CD14-positive monocyte (primary cell): ENCODE results near the gene TUBA4A. TPM values are rescaled to one million over a fixed set of nuclear protein-coding genes. Genes with fewer than 3 reads are reported as not detected.

Source experiments
- DNase-seq, 3 donors: peaks; one replicate each; pipeline ENCODE4 v3.0.0-alpha.2; 2011 to 2022
- H2AFZ ChIP-seq: 2 replicates; pipeline ENCODE4 v1.6.0; 2012; ENCODE audit warnings: mild to moderate bottlenecking, low read depth, low read length, inconsistent platforms; ENCODE audit not compliant: insufficient read depth, poor library complexity, severe bottlenecking
- H3K27ac ChIP-seq, 2 donors: 1 replicate in 1 of 2; 2 replicates in 1 of 2; pipeline ENCODE4 v1.5.1; 2012 to 2013; ENCODE audit warnings: low read length in 2 of 2, control low read depth in 1 of 2, inconsistent platforms in 1 of 2, low read depth in 1 of 2, mild to moderate bottlenecking in 1 of 2
- H3K27me3 ChIP-seq, 2 donors: one replicate each; pipeline versions ENCODE4 v1.6.0 to v1.6.1; 2011 to 2013; ENCODE audit warnings: low read length in 2 of 2; ENCODE audit not compliant: control insufficient read depth in 2 of 2, insufficient read depth in 2 of 2
- H3K36me3 ChIP-seq, 2 donors: replicated peaks in 1 of 2; 1 replicate in 1 of 2; 2 replicates in 1 of 2; pipeline versions ENCODE4 v1.5.1 to v1.6.1; 2012 to 2013; ENCODE audit warnings: low read length in 2 of 2, control low read depth in 1 of 2, inconsistent platforms in 1 of 2, mild to moderate bottlenecking in 1 of 2; ENCODE audit not compliant: insufficient read depth in 2 of 2, control insufficient read depth in 1 of 2
- H3K4me1 ChIP-seq, 2 donors: 1 replicate in 1 of 2; 2 replicates in 1 of 2; pipeline versions ENCODE4 v1.5.1 to v1.6.1; 2012 to 2013; ENCODE audit warnings: low read length in 2 of 2, control low read depth in 1 of 2, inconsistent platforms in 1 of 2, mild to moderate bottlenecking in 1 of 2, moderate library complexity in 1 of 2; ENCODE audit not compliant: insufficient read depth in 2 of 2, control insufficient read depth in 1 of 2
- H3K4me2 ChIP-seq: replicated peaks from 2 replicates; pipeline ENCODE3; 2012; ENCODE audit warnings: low read length, moderate library complexity, mild to moderate bottlenecking; ENCODE audit not compliant: poor library complexity, severe bottlenecking; ENCODE audit errors: extremely low read depth
- H3K4me3 ChIP-seq, 3 experiments: fragments of 200-600 bp in 1 of 3; sonication (generic) in 1 of 3; replicated peaks in 1 of 3; 1 replicate in 2 of 3; 2 replicates in 1 of 3; pipeline ENCODE4 v1.5.1; 2011 to 2013; ENCODE audit warnings: low read length in 3 of 3, mild to moderate bottlenecking in 3 of 3, control low read depth in 2 of 3, low read depth in 2 of 3, inconsistent platforms in 1 of 3, moderate library complexity in 1 of 3
- H3K79me2 ChIP-seq: 2 replicates; pipeline ENCODE4 v1.6.0; 2012; ENCODE audit warnings: mild to moderate bottlenecking, control low read depth, inconsistent platforms, low read length, moderate library complexity; ENCODE audit not compliant: insufficient read depth
- H3K9ac ChIP-seq: 2 replicates; pipeline ENCODE4 v1.6.0; 2017; ENCODE audit warnings: low read length, mild to moderate bottlenecking; ENCODE audit not compliant: insufficient read depth, poor library complexity, severe bottlenecking
- H3K9me3 ChIP-seq, 2 donors: replicated peaks in 1 of 2; 1 replicate in 1 of 2; 2 replicates in 1 of 2; pipeline versions ENCODE4 v1.5.1 to v1.6.1; 2012 to 2013; ENCODE audit warnings: low read length in 2 of 2, control low read depth in 1 of 2; ENCODE audit not compliant: control insufficient read depth in 1 of 2, insufficient read depth in 1 of 2
- H4K20me1 ChIP-seq: 2 replicates; pipeline ENCODE4 v1.6.0; 2012; ENCODE audit warnings: mild to moderate bottlenecking, low read length, control low read depth, moderate library complexity; ENCODE audit not compliant: insufficient read depth
- H3K27ac Mint-ChIP-seq, 7 donors: one replicate each; pipeline ENCODE4 v1.8.0; 2020; ENCODE audit warnings: mild to moderate bottlenecking in 7 of 7, mixed read lengths in 7 of 7, moderate library complexity in 6 of 7, inconsistent platforms in 2 of 7
- H3K27me3 Mint-ChIP-seq, 3 donors: one replicate each; pipeline ENCODE4 v1.8.0; 2021 to 2022; ENCODE audit warnings: low read depth in 3 of 3, mild to moderate bottlenecking in 3 of 3, mixed read lengths in 3 of 3, moderate library complexity in 3 of 3, inconsistent platforms in 1 of 3
- H3K36me3 Mint-ChIP-seq, 2 donors: one replicate each; pipeline ENCODE4 v1.8.0; 2020; ENCODE audit warnings: mixed read lengths in 2 of 2, inconsistent platforms in 1 of 2, mild to moderate bottlenecking in 1 of 2
- H3K4me1 Mint-ChIP-seq: one replicate; pipeline ENCODE4 v1.8.0; 2020; ENCODE audit warnings: mild to moderate bottlenecking, mixed read lengths
- H3K4me3 Mint-ChIP-seq, 2 donors: one replicate each; pipeline ENCODE4 v1.8.0; 2020; ENCODE audit warnings: mild to moderate bottlenecking in 2 of 2, mixed read lengths in 2 of 2, moderate library complexity in 1 of 2
- H3K9me3 Mint-ChIP-seq, 7 donors: one replicate each; pipeline ENCODE4 v1.8.0; 2020 to 2022; ENCODE audit warnings: mixed read lengths in 7 of 7, mild to moderate bottlenecking in 6 of 7, moderate library complexity in 6 of 7, inconsistent platforms in 2 of 7
- CTCF ChIP-seq: fragments of 200-600 bp; IDR thresholded peaks from one replicate; pipeline ENCODE4 v1.8.0; 2022; ENCODE audit warnings: antibody characterized with exemption, mild to moderate bottlenecking
- WGBS: methylation state at CpG from one replicate; pipeline ENCODE4 v1.1.5; 2013; ENCODE audit warnings: missing lambda C conversion rate; ENCODE audit not compliant: insufficient coverage; 5-methylcytosine and 5-hydroxymethylcytosine counted together
- intact Hi-C, 2 donors: fragments of 100-400 bp; cut with micrococcal nuclease; formaldehyde crosslinking; loops; one replicate each; pipeline versions ENCODE4 v1.15.0 to v1.15.1; 2023
- polyA plus RNA-seq, 3 donors: library from polyadenylated mRNA; depleted of rRNA in 1 of 3; unstranded in 2 of 3; stranded (reverse) in 1 of 3; fragments of 300-500 nt in 2 of 3; fragments of >200 nt in 1 of 3; fragmentation: Illumina TruSeq in 2 of 3; gene quantifications; 1 replicate in 2 of 3; 2 replicates in 1 of 3; pipeline ENCODE4 v1.2.3, GENCODE V29; 2012 to 2021

Gene TUBA4A
- polyA plus RNA-seq, 3 donors: 72.7 to 452 (median 81.9) TPM

GRCh38 chr2:219247678-219248642 lies 5.8 kb downstream of the TUBA4A start:
- Mint-ChIP-seq H3K4me1 (peaks cover 85% of the 10 kb centered on the region), H3K27me3 (peaks cover 0 to 4% (median 1%) of the 10 kb centered on the region in 3 donors), H3K4me3 (peak overlapping the region in 1 of 2 donors; percentile 34), H3K27ac (peak overlapping the region; percentile 46 to 80 (median 77)), H3K36me3 (peaks cover 28 to 47% of the 10 kb centered on the region in 2 donors), H3K9me3 (no peaks in the 10 kb centered on the region)
- no peak overlapping the region for H3K9ac ChIP-seq
- H3K4me1 ChIP-seq: peaks cover 88 to 93% of the 10 kb centered on the region in 2 donors
- H3K79me2 ChIP-seq: peaks cover 76% of the 10 kb centered on the region
- peaks cover 30% of the 10 kb centered on the region for H4K20me1 ChIP-seq
- H3K27me3 ChIP-seq: no peaks in the 10 kb centered on the region
- H3K27ac ChIP-seq: peak overlapping the region; percentile 34 to 90
- no peak overlapping the region for H2AFZ ChIP-seq
- H3K9me3 ChIP-seq: no peaks in the 10 kb centered on the region
- H3K36me3 ChIP-seq: peaks cover 19 to 35% of the 10 kb centered on the region in 2 donors
- peak overlapping the region; percentile 15 for H3K4me2 ChIP-seq
- intact Hi-C loops: loop anchor here in 1 of 2 donors (2.0 kb wide), 1 partner anchor 17 kb away; no protein-coding TSS in a partner anchor
- peak in 2 of 3 donors; percentile 31 to 45 for DNase-seq
- no peak for TF ChIP-seq CTCF
- 77% methylated on average over 5 of the region's 17 CpGs for WGBS
- H3K4me3 ChIP-seq: peak overlapping the region in 1 of 3 experiments; percentile 96

- Histone ChIP-seq H3K36me3 (peaks cover 19 to 34% of the 10 kb centered on the region in 2 donors), H3K4me3 (peak overlapping the region in 1 of 3 experiments; percentile 83), H2AFZ (no peak overlapping the region), H3K9me3 (no peaks in the 10 kb centered on the region), H3K27me3 (no peaks in the 10 kb centered on the region), H3K4me2 (peak overlapping the region; percentile 83), H3K4me1 (peaks cover 81 to 83% of the 10 kb centered on the region in 2 donors), H3K79me2 (peaks cover 62% of the 10 kb centered on the region), H3K9ac (no peak overlapping the region), H4K20me1 (peaks cover 19% of the 10 kb centered on the region), H3K27ac (peak overlapping the region in 1 of 2 donors; percentile 90)
- H3K27ac Mint-ChIP-seq: peak overlapping the region; percentile 49 to 92 (median 71)
- H3K36me3 Mint-ChIP-seq: peaks cover 29 to 45% of the 10 kb centered on the region in 2 donors
- peaks cover 80% of the 10 kb centered on the region for H3K4me1 Mint-ChIP-seq
- peaks cover 0 to 4% (median 1%) of the 10 kb centered on the region in 3 donors for H3K27me3 Mint-ChIP-seq
- no peak for DNase-seq
- 100% methylated on average over 5 of the region's 10 CpGs for WGBS
- TF ChIP-seq CTCF: no peak
- peak overlapping the region in 1 of 2 donors; percentile 46 for H3K4me3 Mint-ChIP-seq
- intact Hi-C loops: no loop called here
- no peaks in the 10 kb centered on the region for H3K9me3 Mint-ChIP-seq
Observed at GRCh38 chr2:219246559-219246958, 7.2 kb downstream of the TUBA4A start.
